Measurements from ENCODE around the gene S1PR2.
"Not testable (repeated sequence)": the region's sequence is repeated elsewhere in the genome, so short reads cannot be mapped to it uniquely, and the experiment has no call there.

S1PR2 gene

GRCh38 chr19:10222201-10222890 is 8.8 kb downstream of the S1PR2 start:
- DNase-seq: no peak

DNA sequence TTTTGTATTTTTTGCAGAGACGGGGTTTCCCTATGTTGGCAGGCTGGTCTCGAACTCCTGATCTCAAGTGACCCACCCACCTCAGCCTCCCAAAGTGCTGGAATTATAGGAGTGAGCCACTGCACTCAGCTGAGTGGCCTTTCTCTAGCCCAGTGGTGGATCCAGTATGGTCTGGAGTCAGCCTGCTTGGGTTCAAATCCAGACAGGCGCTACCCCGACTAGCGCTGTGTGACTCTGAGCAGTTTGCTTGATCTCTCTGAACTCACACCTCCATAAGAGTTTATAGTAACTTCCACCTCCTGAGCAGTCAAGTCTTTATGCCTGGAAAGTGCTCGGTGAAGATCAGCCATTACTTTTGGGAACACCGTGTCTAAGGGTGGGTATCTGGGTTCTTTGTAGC is 10.4 kb downstream of the S1PR2 start:
- DNase-seq: no peak

DNA sequence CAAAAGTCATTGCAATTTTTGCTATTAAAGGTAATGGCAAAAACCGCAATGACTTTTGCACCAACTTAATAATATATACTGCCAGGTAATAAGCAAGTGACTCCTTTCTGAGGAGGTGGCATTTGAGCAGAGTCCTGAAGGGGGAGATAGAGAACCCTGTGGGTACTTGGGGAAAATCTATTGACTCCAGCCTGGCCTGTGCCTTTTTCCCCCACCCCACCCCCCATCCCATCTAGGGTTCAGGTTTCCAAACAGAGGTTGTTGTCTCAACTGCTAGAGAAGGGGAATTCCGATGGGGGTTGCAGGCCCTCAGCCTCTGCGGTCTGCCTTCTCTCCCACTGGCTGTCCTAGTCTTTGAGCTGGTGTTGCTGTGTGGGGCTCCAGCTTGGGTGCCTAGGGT is 11.5 kb downstream of the S1PR2 start:
- peak; percentile 55 for DNase-seq

DNA sequence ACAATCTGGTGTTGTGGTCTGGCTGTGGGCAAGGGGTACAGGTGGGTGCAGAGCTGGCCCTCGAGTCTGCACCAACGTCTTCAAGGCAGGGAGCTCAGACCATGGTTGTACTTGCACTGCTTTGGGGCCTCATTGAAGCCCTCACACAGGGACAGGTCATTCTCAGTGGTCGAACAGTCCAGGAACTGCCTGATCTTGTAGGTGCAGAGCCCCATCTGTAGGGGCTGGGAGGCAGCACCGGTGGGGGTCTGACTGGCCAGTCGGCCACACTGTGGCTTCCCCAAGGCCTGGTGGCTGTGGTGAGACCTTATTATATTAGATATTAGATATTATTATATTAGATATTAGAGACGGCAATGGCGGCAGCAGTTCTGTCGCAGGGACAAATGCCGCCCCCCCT is 14.0 kb downstream of the S1PR2 start:
- no peak for DNase-seq

- DNase-seq: peak; percentile 67
Observed at GRCh38 chr19:10214784-10215183, 16.3 kb downstream of the S1PR2 start.

DNA sequence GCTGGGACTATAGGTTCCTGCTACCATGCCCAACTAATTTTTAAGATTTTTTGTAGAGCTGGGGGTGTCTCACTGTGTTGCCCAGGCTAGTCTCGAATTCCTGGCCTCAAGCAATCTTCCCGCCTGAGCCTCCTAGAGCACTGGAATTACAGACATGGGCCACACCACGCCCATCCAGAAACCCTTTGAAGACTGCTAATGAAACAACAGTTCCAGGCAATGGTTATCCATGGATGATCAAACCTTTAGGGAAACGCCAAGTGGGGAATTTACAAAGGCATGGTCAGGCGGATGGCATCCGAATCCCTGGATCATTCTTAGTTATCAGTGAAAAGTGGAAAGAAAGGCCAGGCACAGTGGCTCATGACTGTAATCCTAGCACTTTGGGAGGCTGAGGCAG is 19.4 kb downstream of the S1PR2 start:
- no peak for DNase-seq

GRCh38 chr19:10211061-10211460 is 20.1 kb downstream of the S1PR2 start:
- DNase-seq: no peak

GRCh38 chr19:10209315-10209714 is 21.8 kb downstream of the S1PR2 start:
- DNase-seq: peak; percentile 59

GRCh38 chr19:10207026-10207425 is 24.1 kb downstream of the S1PR2 start:
- DNase-seq: no peak

DNA sequence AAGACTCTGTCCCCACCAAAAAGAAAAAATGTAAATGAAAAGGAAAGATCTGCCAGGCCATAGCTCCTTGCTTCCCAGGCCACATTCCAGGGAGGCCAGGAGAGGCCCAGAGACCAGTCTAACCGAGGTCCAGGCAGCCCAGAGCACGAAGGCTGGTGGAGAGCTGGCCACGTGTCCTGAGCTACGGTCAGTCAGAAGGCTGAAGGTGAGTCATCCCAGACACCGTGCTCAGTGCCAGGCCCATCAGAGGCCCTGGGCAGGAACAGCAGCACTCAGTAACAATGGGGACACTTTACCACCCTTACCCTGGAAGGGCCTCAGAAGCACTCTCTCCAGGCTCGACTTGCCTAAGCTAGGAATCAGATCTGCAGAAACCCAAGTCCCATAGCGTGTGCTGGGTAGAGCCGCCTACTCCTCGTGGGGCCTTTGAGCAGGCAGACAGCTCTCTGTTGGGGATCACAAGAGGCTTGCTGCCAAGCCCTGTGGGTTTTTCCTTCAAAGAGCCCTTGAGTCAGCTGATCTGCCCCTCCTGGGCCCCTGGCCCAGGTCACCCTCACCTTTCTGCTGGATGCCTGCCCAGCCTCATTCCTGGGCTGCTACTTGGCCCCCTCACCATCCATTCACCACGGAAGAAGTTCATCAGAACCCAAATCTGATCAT is 24.8 kb downstream of the S1PR2 start:
- peak; percentile 74 for DNase-seq

DNA sequence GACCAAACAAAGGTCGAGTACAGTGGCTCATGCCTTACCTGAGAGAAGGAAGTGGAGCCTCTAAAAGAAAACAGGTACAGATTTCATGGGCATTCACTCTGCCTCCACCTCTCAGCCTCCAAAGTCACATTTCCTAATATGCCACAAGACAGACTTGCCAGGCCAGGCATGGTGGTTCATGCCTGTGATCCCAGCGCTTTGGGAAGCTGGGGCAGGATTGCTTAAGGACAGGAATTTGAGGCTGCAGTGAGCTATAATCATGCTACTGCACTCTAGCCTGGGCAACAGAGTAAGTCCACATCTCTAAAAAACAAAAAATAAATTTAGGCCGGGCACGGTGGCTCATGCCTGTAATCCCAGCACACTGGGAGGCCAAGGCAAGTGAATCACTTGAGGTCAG is 25.5 kb downstream of the S1PR2 start:
- no peak for DNase-seq

GRCh38 chr19:10203686-10204085 is 27.4 kb downstream of the S1PR2 start:
- DNase-seq: no peak

DNA sequence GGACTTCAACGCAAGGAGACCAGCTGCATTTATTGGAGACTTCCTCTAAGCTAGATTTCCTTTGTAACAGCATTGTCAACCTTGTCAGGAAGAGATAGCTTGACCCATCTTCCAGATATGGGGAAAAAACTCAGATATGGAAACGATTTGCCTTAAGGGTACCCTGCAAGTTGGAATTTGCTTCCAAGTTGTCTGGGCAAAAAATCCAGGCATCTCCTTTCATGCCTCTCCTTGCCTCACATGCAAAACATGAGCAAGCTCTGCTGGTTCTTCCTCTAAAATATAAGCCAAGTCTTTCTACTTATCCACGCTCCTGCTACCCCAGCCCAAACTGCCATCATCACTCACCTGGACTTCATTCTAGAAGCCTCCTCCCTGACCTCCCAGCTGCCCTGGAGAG is 30.0 kb downstream of the S1PR2 start:
- DNase-seq: no peak

GRCh38 chr19:10200101-10200500 is 31.0 kb downstream of the S1PR2 start:
- not testable (repeated sequence) for DNase-seq

- not testable (repeated sequence) for DNase-seq
Observed at GRCh38 chr19:10198889-10199644, 32.1 kb downstream of the S1PR2 start.

GRCh38 chr19:10195199-10195519 is 36.0 kb downstream of the S1PR2 start:
- DNase-seq: no peak

- DNase-seq: peak; percentile 97
Observed at GRCh38 chr19:10194500-10195198, 36.5 kb downstream of the S1PR2 start, which contains the start of gene DNMT1. Gene DNMT1 (minus strand): TSS chr19:10194953. CDS start chr19:10194899, 54 bp downstream.

DNA sequence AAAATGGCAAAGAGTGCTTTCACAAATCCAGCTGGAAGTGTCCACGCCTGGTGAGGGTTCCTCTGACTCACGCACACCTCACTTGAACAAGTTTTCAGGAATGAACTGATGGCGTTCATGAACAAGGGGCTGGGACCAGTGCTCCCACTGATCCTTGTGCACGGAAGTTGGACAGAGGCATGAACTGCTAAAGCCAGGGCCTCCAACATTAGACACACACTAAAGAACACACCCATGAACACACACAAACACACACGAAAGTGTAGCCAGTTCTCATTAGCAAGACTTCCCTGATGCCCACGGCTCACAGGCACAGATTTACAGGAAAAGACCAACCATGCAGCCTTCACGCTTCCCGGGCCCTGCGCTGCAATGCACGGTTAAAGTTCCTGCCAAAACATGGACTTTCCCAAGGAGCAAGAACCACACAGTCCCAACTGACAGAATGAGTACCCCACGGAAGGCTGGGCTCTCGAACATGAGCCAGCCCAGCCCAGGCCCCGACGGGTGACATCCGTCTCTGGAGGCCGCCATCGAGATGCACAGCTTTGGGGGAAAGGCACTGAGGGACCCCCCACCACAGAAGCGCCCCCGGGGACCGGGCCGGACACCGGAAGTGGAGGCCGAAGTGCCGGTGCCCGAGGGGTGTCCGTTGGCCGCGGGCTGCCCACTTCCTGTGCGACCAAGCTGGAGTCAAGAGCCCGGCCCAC is 37.2 kb downstream of the S1PR2 start:
- peak; percentile 74 for DNase-seq

- DNase-seq: no peak
Observed at GRCh38 chr19:10192922-10193321, 38.2 kb downstream of the S1PR2 start.

GRCh38 chr19:10191347-10191746 is 39.8 kb downstream of the S1PR2 start:
- DNase-seq: peak; percentile 81

DNA sequence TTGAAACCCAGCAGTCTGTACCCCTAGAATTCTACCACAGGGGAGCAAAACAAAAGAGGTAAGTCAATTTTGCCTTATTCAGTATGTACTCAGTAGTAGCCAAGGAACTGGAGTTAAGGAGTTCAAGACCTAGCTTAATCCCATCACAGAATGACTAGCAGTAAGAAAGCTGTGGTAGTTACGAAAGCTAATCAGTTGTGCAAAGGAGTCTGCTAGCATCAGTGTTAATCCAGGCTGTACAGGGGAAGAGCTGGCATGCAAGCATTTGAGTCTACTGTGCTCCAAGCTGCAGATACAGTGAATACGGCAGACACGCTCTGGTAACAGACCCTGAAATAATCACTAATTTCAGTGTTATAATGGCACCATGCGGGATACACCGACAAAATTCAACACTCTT is 41.1 kb downstream of the S1PR2 start:
- no peak for DNase-seq

- no peak for DNase-seq
Observed at GRCh38 chr19:10189616-10190015, 41.5 kb downstream of the S1PR2 start.

- DNase-seq: no peak
Observed at GRCh38 chr19:10187315-10187714, 43.8 kb downstream of the S1PR2 start.
